T-helper 2 cell treated with Interferon-gamma antibody and Interleukin-4, amounts not matched to agents 5 μg/mL and 100 μg/mL, for 36 hours (primary cell): Measurements from ENCODE around the gene TBXAS1.

ENCODE experiments used
- DNase-seq: peaks from one replicate; pipeline ENCODE4 v3.0.0; 2021; ENCODE audit warnings: low spot score
- H3K27ac Mint-ChIP-seq: one replicate; pipeline ENCODE4 v1.8.0; 2021; ENCODE audit warnings: mild to moderate bottlenecking, mixed read lengths
- H3K27me3 Mint-ChIP-seq: one replicate; pipeline ENCODE4 v1.8.0; 2021; ENCODE audit warnings: low read depth, mixed read lengths
- H3K36me3 Mint-ChIP-seq: one replicate; pipeline ENCODE4 v1.8.0; 2021; ENCODE audit warnings: low read depth, mixed read lengths
- H3K4me1 Mint-ChIP-seq: one replicate; pipeline ENCODE4 v1.8.0; 2021; ENCODE audit warnings: low read depth, mixed read lengths
- H3K4me3 Mint-ChIP-seq: one replicate; pipeline ENCODE4 v1.8.0; 2022; ENCODE audit warnings: mild to moderate bottlenecking, moderate library complexity, mixed read lengths
- H3K9me3 Mint-ChIP-seq: one replicate; pipeline ENCODE4 v1.8.0; 2021; ENCODE audit warnings: mixed read lengths

Gene TBXAS1

GRCh38 chr7:139854124-139854511, 25.1 kb downstream of the TBXAS1 start:
- no peak for DNase-seq
- no peak overlapping the region for H3K27ac Mint-ChIP-seq
- H3K4me3 Mint-ChIP-seq = no peak overlapping the region
- H3K4me1 Mint-ChIP-seq = peaks cover 11% of the 10 kb centered on the region
- H3K9me3 Mint-ChIP-seq = no peaks in the 10 kb centered on the region
- H3K36me3 Mint-ChIP-seq = no peaks in the 10 kb centered on the region
- H3K27me3 Mint-ChIP-seq = no peaks in the 10 kb centered on the region

- no peaks in the 10 kb centered on the region for H3K9me3 Mint-ChIP-seq
- no peak overlapping the region for H3K4me3 Mint-ChIP-seq
- peaks cover 11% of the 10 kb centered on the region for H3K4me1 Mint-ChIP-seq
- no peaks in the 10 kb centered on the region for H3K36me3 Mint-ChIP-seq
- DNase-seq = no peak
- H3K27me3 Mint-ChIP-seq = no peaks in the 10 kb centered on the region
- peak overlapping the region; percentile 32 for H3K27ac Mint-ChIP-seq
Measured at GRCh38 chr7:139854803-139855497, 25.9 kb downstream of the TBXAS1 start.

- no peak overlapping the region for H3K4me3 Mint-ChIP-seq
- peaks cover 13% of the 10 kb centered on the region for H3K4me1 Mint-ChIP-seq
Measured at GRCh38 chr7:139855498-139856270, 26.6 kb downstream of the TBXAS1 start.

GRCh38 chr7:139857791-139858190, 28.7 kb downstream of the TBXAS1 start:
- peaks cover 13% of the 10 kb centered on the region for H3K4me1 Mint-ChIP-seq
- peaks cover 6% of the 10 kb centered on the region for H3K9me3 Mint-ChIP-seq
- no peak for DNase-seq

More at GRCh38 chr7:139855498-139856270, 26.6 kb downstream of the TBXAS1 start:
- no peak for DNase-seq
- no peaks in the 10 kb centered on the region for H3K9me3 Mint-ChIP-seq
- no peaks in the 10 kb centered on the region for H3K27me3 Mint-ChIP-seq
- H3K27ac Mint-ChIP-seq = peak overlapping the region; percentile 32
- H3K36me3 Mint-ChIP-seq = no peaks in the 10 kb centered on the region

GRCh38 chr7:139860090-139860775, 31.2 kb downstream of the TBXAS1 start:
- no peak for DNase-seq
- H3K4me3 Mint-ChIP-seq = no peak overlapping the region
- peaks cover 23% of the 10 kb centered on the region for H3K9me3 Mint-ChIP-seq
- peaks cover 7% of the 10 kb centered on the region for H3K4me1 Mint-ChIP-seq
- peaks cover 2% of the 10 kb centered on the region for H3K36me3 Mint-ChIP-seq
- H3K27ac Mint-ChIP-seq = no peak overlapping the region
- peaks cover 16% of the 10 kb centered on the region for H3K27me3 Mint-ChIP-seq

More at GRCh38 chr7:139857791-139858190, 28.7 kb downstream of the TBXAS1 start:
- Mint-ChIP-seq H3K27ac (no peak overlapping the region), H3K27me3 (peaks cover 8% of the 10 kb centered on the region), H3K36me3 (no peaks in the 10 kb centered on the region), H3K4me3 (no peak overlapping the region)

- peaks cover 18% of the 10 kb centered on the region for H3K27me3 Mint-ChIP-seq
- H3K36me3 Mint-ChIP-seq = peaks cover 2% of the 10 kb centered on the region
- peaks cover 2% of the 10 kb centered on the region for H3K4me1 Mint-ChIP-seq
- peaks cover 24% of the 10 kb centered on the region for H3K9me3 Mint-ChIP-seq
- DNase-seq = no peak
- no peak overlapping the region for H3K4me3 Mint-ChIP-seq
- H3K27ac Mint-ChIP-seq = no peak overlapping the region
Measured at GRCh38 chr7:139861803-139862202, 32.7 kb downstream of the TBXAS1 start.

- DNase-seq = no peak
- Mint-ChIP-seq H3K27ac (no peak overlapping the region), H3K4me1 (peaks cover 2% of the 10 kb centered on the region), H3K27me3 (peaks cover 20% of the 10 kb centered on the region), H3K9me3 (peaks cover 24% of the 10 kb centered on the region), H3K4me3 (no peak overlapping the region), H3K36me3 (peaks cover 2% of the 10 kb centered on the region)
Measured at GRCh38 chr7:139866047-139866837, 37.2 kb downstream of the TBXAS1 start.

- Mint-ChIP-seq H3K27me3 (peaks cover 12% of the 10 kb centered on the region), H3K4me3 (no peak overlapping the region), H3K9me3 (peaks cover 18% of the 10 kb centered on the region), H3K27ac (no peak overlapping the region), H3K36me3 (peaks cover 2% of the 10 kb centered on the region), H3K4me1 (peaks cover 2% of the 10 kb centered on the region)
- DNase-seq = no peak
Measured at GRCh38 chr7:139867847-139868246, 38.8 kb downstream of the TBXAS1 start.

GRCh38 chr7:139869886-139870285, 40.8 kb downstream of the TBXAS1 start:
- no peak overlapping the region for H3K4me3 Mint-ChIP-seq
- H3K9me3 Mint-ChIP-seq = peaks cover 5% of the 10 kb centered on the region
- H3K4me1 Mint-ChIP-seq = peaks cover 2% of the 10 kb centered on the region
- peaks cover 7% of the 10 kb centered on the region for H3K27me3 Mint-ChIP-seq
- no peaks in the 10 kb centered on the region for H3K36me3 Mint-ChIP-seq
- H3K27ac Mint-ChIP-seq = no peak overlapping the region
- no peak for DNase-seq

GRCh38 chr7:139870380-139870779, 41.3 kb downstream of the TBXAS1 start:
- peaks cover 2% of the 10 kb centered on the region for H3K4me1 Mint-ChIP-seq
- no peaks in the 10 kb centered on the region for H3K36me3 Mint-ChIP-seq
- H3K4me3 Mint-ChIP-seq = no peak overlapping the region
- peaks cover under 1% of the 10 kb centered on the region for H3K9me3 Mint-ChIP-seq
- no peak for DNase-seq
- H3K27me3 Mint-ChIP-seq = peaks cover 2% of the 10 kb centered on the region
- no peak overlapping the region for H3K27ac Mint-ChIP-seq

- DNase-seq = no peak
- H3K4me1 Mint-ChIP-seq = peaks cover 2% of the 10 kb centered on the region
Measured at GRCh38 chr7:139871331-139871730, 42.3 kb downstream of the TBXAS1 start.

GRCh38 chr7:139871820-139872219, 42.8 kb downstream of the TBXAS1 start:
- H3K36me3 Mint-ChIP-seq = no peaks in the 10 kb centered on the region
- H3K4me1 Mint-ChIP-seq = peaks cover 2% of the 10 kb centered on the region
- DNase-seq = no peak
- no peak overlapping the region for H3K4me3 Mint-ChIP-seq
- no peak overlapping the region for H3K27ac Mint-ChIP-seq
- no peaks in the 10 kb centered on the region for H3K9me3 Mint-ChIP-seq
- peaks cover 2% of the 10 kb centered on the region for H3K27me3 Mint-ChIP-seq

More at GRCh38 chr7:139871331-139871730, 42.3 kb downstream of the TBXAS1 start:
- peaks cover 2% of the 10 kb centered on the region for H3K27me3 Mint-ChIP-seq
- no peak overlapping the region for H3K27ac Mint-ChIP-seq
- H3K9me3 Mint-ChIP-seq = no peaks in the 10 kb centered on the region
- H3K4me3 Mint-ChIP-seq = no peak overlapping the region
- no peaks in the 10 kb centered on the region for H3K36me3 Mint-ChIP-seq

- no peak overlapping the region for H3K27ac Mint-ChIP-seq
- H3K36me3 Mint-ChIP-seq = no peaks in the 10 kb centered on the region
- no peak for DNase-seq
- no peaks in the 10 kb centered on the region for H3K9me3 Mint-ChIP-seq
- H3K27me3 Mint-ChIP-seq = no peaks in the 10 kb centered on the region
- H3K4me1 Mint-ChIP-seq = peaks cover 4% of the 10 kb centered on the region
- no peak overlapping the region for H3K4me3 Mint-ChIP-seq
Measured at GRCh38 chr7:139873593-139874301, 44.7 kb downstream of the TBXAS1 start.
